HL-60 (cell line): Measurements from ENCODE around the gene LOXL3.

Experiments
- DNase-seq, 2 experiments: peaks; one replicate each; pipeline ENCODE4 v3.0.0-alpha.2; 2010 to 2020; ENCODE audit warnings: low read depth in 1 of 2, low spot score in 1 of 2
- H3K27ac ChIP-seq: fragments of 250-450 bp; sonication (Bioruptor Pico); replicated peaks from 2 replicates; pipeline ENCODE4 v1.5.1; 2020; ENCODE audit warnings: mild to moderate bottlenecking, moderate library complexity
- H3K27me3 ChIP-seq: fragments of 250-450 bp; sonication (Bioruptor Pico); 2 replicates; pipeline ENCODE4 v1.5.1; 2021; ENCODE audit warnings: mild to moderate bottlenecking, moderate library complexity; ENCODE audit not compliant: insufficient read depth, poor library complexity, severe bottlenecking
- H3K4me3 ChIP-seq: replicated peaks from 2 replicates; pipeline ENCODE4 v1.5.1; 2011; ENCODE audit warnings: mild to moderate bottlenecking, control low read depth, low read length; ENCODE audit not compliant: insufficient read depth
- CTCF ChIP-seq: IDR thresholded peaks from one replicate; pipeline ENCODE4 v1.5.1; 2011; ENCODE audit warnings: low read length, control low read depth, inconsistent platforms; ENCODE audit not compliant: insufficient read depth
- GABPA ChIP-seq: IDR thresholded peaks from 2 replicates; pipeline ENCODE4 v1.6.1; 2012; ENCODE audit warnings: low read depth
- POLR2AphosphoS5 ChIP-seq: IDR thresholded peaks from 2 replicates; pipeline ENCODE4 v1.6.1; 2012; ENCODE audit warnings: low read depth
- REST ChIP-seq: IDR thresholded peaks from 2 replicates; pipeline ENCODE4 v1.6.1; 2012; ENCODE audit warnings: low read depth; ENCODE audit not compliant: insufficient replicate concordance
- SPI1 ChIP-seq: IDR thresholded peaks from 2 replicates; pipeline ENCODE4 v1.6.1; 2012; ENCODE audit warnings: low read depth, mild to moderate bottlenecking, borderline replicate concordance

Gene LOXL3

GRCh38 chr2:74552914-74553811 lies 579 bp downstream of the LOXL3 start:
- TF ChIP-seq CTCF (no peak), GABPA (no peak), POLR2AphosphoS5 (no peak), REST (no peak), SPI1 (no peak)
- no peak for DNase-seq
- H3K27me3 ChIP-seq, result no peaks in the 10 kb centered on the region
- peak overlapping the region; percentile 94 for H3K27ac ChIP-seq
- no peak overlapping the region; the same call in 1 of the 2 replicates for H3K4me3 ChIP-seq

GRCh38 chr2:74551942-74552913 lies 1.5 kb downstream of the LOXL3 start:
- H3K27ac ChIP-seq, result no peak overlapping the region
- no peaks in the 10 kb centered on the region for H3K27me3 ChIP-seq
- no peak for DNase-seq
- no peak overlapping the region for H3K4me3 ChIP-seq
- no peak for TF ChIP-seq CTCF
- no peak for TF ChIP-seq POLR2AphosphoS5
- TF ChIP-seq SPI1, result no peak
- no peak for TF ChIP-seq REST
- no peak for TF ChIP-seq GABPA

GRCh38 chr2:74551530-74551929 lies 2.2 kb downstream of the LOXL3 start:
- no peak for TF ChIP-seq GABPA
- TF ChIP-seq POLR2AphosphoS5, result no peak
- TF ChIP-seq REST, result no peak
- TF ChIP-seq CTCF, result no peak
- no peak for TF ChIP-seq SPI1
- Histone ChIP-seq H3K27ac (no peak overlapping the region), H3K4me3 (no peak overlapping the region), H3K27me3 (no peaks in the 10 kb centered on the region)
- no peak for DNase-seq
